Ascending aorta (tissue), 2 donors: ENCODE results near the gene KCP. TPM values are rescaled to one million over a fixed set of nuclear protein-coding genes. Genes with fewer than 3 reads are reported as not detected.
A peak's percentile ranks its signal among the peaks of the same experiment; 100 is the strongest.

Experiments used
- DNase-seq, 2 donors: peaks; one replicate each; pipeline ENCODE4 v3.0.0-alpha.2; 2019; ENCODE audit warnings: low spot score in 2 of 2
- H3K27ac ChIP-seq, 2 donors: fragments of 200-600 bp; sonication (generic); one replicate each; pipeline ENCODE4 v1.5.1; 2016 to 2017; ENCODE audit warnings: mild to moderate bottlenecking in 1 of 2
- H3K27me3 ChIP-seq: fragments of 200-600 bp; sonication (generic); one replicate; pipeline ENCODE4 v1.5.1; 2017
- H3K36me3 ChIP-seq, 2 donors: fragments of 200-600 bp; sonication (generic); one replicate each; pipeline ENCODE4 v1.5.1; 2016
- H3K4me1 ChIP-seq, 2 donors: fragments of 200-600 bp; sonication (generic); one replicate each; pipeline ENCODE4 v1.5.1; 2016 to 2017; ENCODE audit warnings: mild to moderate bottlenecking in 1 of 2
- H3K4me3 ChIP-seq, 2 donors: fragments of 200-600 bp; sonication (generic); one replicate each; pipeline ENCODE4 v1.5.1; 2016 to 2017; ENCODE audit warnings: mild to moderate bottlenecking in 1 of 2
- H3K9me3 ChIP-seq, 2 donors: fragments of 200-600 bp; sonication (generic); one replicate each; pipeline ENCODE4 v1.5.1; 2016
- CTCF ChIP-seq, 3 experiments: fragments of 200-600 bp in 2 of 3; fragments of 450-650 bp in 1 of 3; sonication (generic) in 2 of 3; IDR thresholded peaks; one replicate each; pipeline ENCODE4 v1.5.1; 2016 to 2019; ENCODE audit warnings: antibody characterized with exemption in 3 of 3, mild to moderate bottlenecking in 1 of 3, moderate library complexity in 1 of 3
- intact Hi-C: fragments of 100-400 bp; cut with DNase I; formaldehyde crosslinking; loops from one replicate; pipeline ENCODE4 v1.15.1; 2023
- total RNA-seq: library from RNA; depleted of rRNA; stranded (reverse); fragments of >200 nt; gene quantifications from one replicate; pipeline ENCODE4 v1.1.0, GENCODE V29; 2016

KCP gene
- total RNA-seq, 1 donor from 2014 or later, result 1.2 TPM

DNA sequence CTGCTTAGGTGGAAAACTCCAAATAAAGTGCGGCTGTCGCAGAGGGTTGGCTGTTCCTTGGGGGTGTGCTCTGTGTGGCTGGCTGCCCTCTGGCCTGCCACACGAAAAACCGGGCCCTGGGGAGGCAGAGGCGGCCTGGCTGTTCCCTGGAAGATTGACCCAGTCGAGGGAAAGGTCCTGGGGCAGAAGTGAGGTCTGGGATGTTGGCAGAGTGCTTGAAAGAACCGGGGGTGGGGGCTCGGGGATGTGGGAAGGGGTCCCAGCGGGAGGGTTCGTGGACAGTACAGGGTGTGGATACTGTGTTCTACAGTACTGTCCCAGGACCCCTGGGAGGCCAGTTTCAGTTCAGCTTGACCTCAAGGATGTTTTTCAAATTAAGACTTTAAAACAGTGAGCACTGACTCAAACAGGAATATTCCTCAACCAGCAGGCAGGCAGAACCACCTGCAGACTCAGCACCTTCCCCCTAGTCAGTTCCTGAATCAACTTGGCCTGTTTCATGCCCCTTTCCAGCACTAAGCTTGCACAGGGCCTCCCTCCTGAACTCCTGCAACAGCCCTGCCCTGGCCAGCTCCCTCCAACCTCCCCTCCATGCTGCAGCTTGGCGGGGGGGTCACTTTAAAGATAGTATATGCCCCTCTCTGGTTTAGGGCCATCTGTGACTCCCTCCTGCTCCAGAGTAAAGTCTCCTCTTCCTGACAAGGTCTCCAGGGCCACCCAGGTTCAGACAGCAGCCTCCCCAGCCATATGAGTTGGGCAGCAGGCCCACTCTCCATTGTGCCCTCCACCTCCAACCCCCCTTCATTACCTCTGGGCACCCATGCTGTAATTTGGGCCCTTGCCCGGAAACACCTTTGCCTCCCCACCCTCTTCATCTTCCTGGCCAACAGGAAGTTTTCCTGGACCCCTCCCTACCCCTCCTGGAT lies 51.0 kb downstream of the KCP start:
- Histone ChIP-seq H3K36me3 (peaks cover 26 to 27% of the 10 kb centered on the region in 2 donors), H3K9me3 (no peaks in the 10 kb centered on the region), H3K4me1 (peaks cover 12 to 38% of the 10 kb centered on the region in 2 donors), H3K27me3 (no peaks in the 10 kb centered on the region), H3K4me3 (no peak overlapping the region), H3K27ac (peak overlapping the region; percentile 74 to 82)
- intact Hi-C loops, result loop anchor here (5.0 kb wide), 1 partner anchor 67 kb away; the partner anchor contains the start of gene CCDC136
- no peak for TF ChIP-seq CTCF (IDR thresholded peaks at IDR 0.05)
- DNase-seq, result no peak

DNA sequence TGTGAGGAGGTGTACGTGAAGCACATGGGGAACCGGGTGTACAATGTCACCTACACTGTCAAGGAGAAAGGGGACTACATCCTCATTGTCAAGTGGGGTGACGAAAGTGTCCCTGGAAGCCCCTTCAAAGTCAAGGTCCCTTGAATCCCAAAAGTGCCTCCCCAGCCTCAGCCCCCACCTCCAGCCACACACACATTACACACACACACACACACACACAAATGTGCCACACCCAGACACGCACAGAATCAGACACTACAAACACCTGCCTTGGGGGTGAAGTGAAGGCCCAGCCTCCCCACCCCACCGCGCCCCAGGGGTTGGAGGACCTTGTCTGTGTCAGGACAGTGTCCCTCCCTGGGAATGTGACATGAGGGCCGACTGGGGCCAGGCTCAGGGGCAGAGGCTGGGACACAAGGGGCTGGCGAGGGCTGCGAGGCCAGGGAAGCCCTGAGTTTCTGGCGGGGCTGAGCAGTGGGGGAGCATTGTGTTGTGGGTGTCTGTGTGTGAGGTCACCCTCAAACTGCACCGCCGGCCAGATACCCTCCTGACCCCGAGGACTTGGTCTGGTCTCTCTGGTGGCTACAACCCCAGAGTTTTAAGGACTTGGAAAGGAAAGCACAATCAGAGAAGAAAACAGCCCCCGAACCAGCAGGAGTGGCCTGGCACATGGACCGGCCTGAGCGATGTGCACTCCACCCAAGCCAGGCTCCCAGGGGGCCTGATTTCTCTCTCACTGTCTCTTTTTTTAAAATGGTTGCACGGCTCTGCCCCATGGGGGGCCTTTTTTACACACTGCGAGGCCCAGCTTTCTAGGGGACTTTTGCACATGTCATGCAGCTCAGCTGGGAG lies 51.9 kb downstream of the KCP start:
- peak overlapping the region; percentile 74 to 82 for H3K27ac ChIP-seq
- intact Hi-C loops, result no loop called here
- no peaks in the 10 kb centered on the region for H3K9me3 ChIP-seq
- peaks cover 9 to 30% of the 10 kb centered on the region in 2 donors for H3K4me1 ChIP-seq
- H3K36me3 ChIP-seq, result peaks cover 35 to 36% of the 10 kb centered on the region in 2 donors
- H3K4me3 ChIP-seq, result no peak overlapping the region
- DNase-seq, result no peak
- TF ChIP-seq CTCF (IDR thresholded peaks at IDR 0.05), result no peak
- H3K27me3 ChIP-seq, result no peaks in the 10 kb centered on the region

GRCh38 chr7:128856001-128856718 lies 54.3 kb downstream of the KCP start:
- Histone ChIP-seq H3K27ac (peak overlapping the region in 1 of 2 donors; percentile 11), H3K9me3 (no peaks in the 10 kb centered on the region), H3K4me1 (peaks cover 8 to 21% of the 10 kb centered on the region in 2 donors), H3K4me3 (no peak overlapping the region), H3K36me3 (peaks cover 60% of the 10 kb centered on the region in 2 donors), H3K27me3 (no peaks in the 10 kb centered on the region)
- TF ChIP-seq CTCF (IDR thresholded peaks at IDR 0.05), result no peak
- intact Hi-C loops, result no loop called here
- no peak for DNase-seq

DNA sequence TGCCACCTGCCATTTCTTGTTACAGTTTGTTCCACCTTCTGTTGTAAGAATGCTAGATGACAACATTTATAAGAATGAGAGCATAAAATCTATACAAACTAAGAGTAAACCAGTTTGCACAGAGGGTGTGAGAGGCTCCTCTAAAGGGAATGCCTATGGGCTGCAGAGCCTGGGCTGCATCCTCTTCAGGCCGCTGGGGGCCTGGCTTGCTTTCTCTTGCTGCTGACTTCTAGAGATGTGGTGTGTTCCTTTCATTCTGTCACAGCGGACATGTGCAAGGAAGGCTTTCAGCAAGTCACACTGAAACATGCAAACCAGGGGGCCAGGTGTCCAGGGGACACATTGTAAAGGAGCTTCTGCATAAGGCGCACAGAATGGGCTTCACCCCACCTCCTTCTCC lies 55.0 kb downstream of the KCP start:
- Histone ChIP-seq H3K9me3 (no peaks in the 10 kb centered on the region), H3K4me3 (no peak overlapping the region), H3K27ac (no peak overlapping the region), H3K36me3 (peaks cover 66% of the 10 kb centered on the region in 2 donors), H3K27me3 (no peaks in the 10 kb centered on the region), H3K4me1 (peaks cover 8 to 21% of the 10 kb centered on the region in 2 donors)
- no peak for DNase-seq
- no peak for TF ChIP-seq CTCF (IDR thresholded peaks at IDR 0.05)
- intact Hi-C loops, result no loop called here

GRCh38 chr7:128854396-128854795 lies 56.1 kb downstream of the KCP start:
- Histone ChIP-seq H3K27me3 (no peaks in the 10 kb centered on the region), H3K36me3 (peaks cover 77 to 78% of the 10 kb centered on the region in 2 donors), H3K9me3 (no peaks in the 10 kb centered on the region), H3K27ac (no peak overlapping the region), H3K4me1 (peaks cover 8 to 11% of the 10 kb centered on the region in 2 donors), H3K4me3 (no peak overlapping the region)
- TF ChIP-seq CTCF (IDR thresholded peaks at IDR 0.05), result no peak
- DNase-seq, result no peak
- intact Hi-C loops, result no loop called here
